Neuronal stem cell (in vitro differentiated cells): Measurements from ENCODE around the gene ADM5. TPM values are rescaled to one million over a fixed set of nuclear protein-coding genes. Genes with fewer than 3 reads are reported as not detected.

ENCODE experiments used
- DNase-seq: peaks from one replicate; pipeline ENCODE4 v3.0.0-alpha.2; 2013; ENCODE audit warnings: low spot score
- H2AFZ ChIP-seq: one replicate; pipeline ENCODE4 v1.6.1; 2013; ENCODE audit warnings: mild to moderate bottlenecking, low read length, inconsistent platforms
- H2AK5ac ChIP-seq: 2 replicates; pipeline ENCODE4 v1.6.1; 2013; ENCODE audit warnings: low read depth, mild to moderate bottlenecking, inconsistent platforms, low read length, moderate library complexity, mixed read lengths
- H2BK120ac ChIP-seq: 2 replicates; pipeline ENCODE4 v1.6.1; 2013; ENCODE audit warnings: low read depth, mild to moderate bottlenecking, inconsistent platforms, low read length, moderate library complexity, mixed read lengths
- H2BK12ac ChIP-seq: one replicate; pipeline ENCODE4 v1.6.1; 2013; ENCODE audit warnings: low read length, inconsistent platforms
- H2BK15ac ChIP-seq: 2 replicates; pipeline ENCODE4 v1.6.1; 2013; ENCODE audit warnings: mild to moderate bottlenecking, low read length, inconsistent platforms, mixed read lengths
- H2BK5ac ChIP-seq: one replicate; pipeline ENCODE4 v1.6.1; 2013; ENCODE audit warnings: inconsistent platforms, mild to moderate bottlenecking, low read length, moderate library complexity
- H3K14ac ChIP-seq: one replicate; pipeline ENCODE4 v1.6.1; 2013; ENCODE audit warnings: low read length, inconsistent platforms
- H3K18ac ChIP-seq: 2 replicates; pipeline ENCODE4 v1.6.1; 2013; ENCODE audit warnings: low read length, inconsistent platforms
- H3K23ac ChIP-seq: 2 replicates; pipeline ENCODE4 v1.6.1; 2013; ENCODE audit warnings: low read depth, mild to moderate bottlenecking, mixed read lengths, low read length, inconsistent platforms; ENCODE audit not compliant: poor library complexity
- H3K27ac ChIP-seq: replicated peaks from 3 replicates; pipeline ENCODE4 v1.5.1; 2013; ENCODE audit warnings: low read length, inconsistent platforms
- H3K27me3 ChIP-seq, 3 experiments: 2 replicates each; pipeline ENCODE4 v1.6.1; 2013; ENCODE audit warnings: low read length in 3 of 3, mild to moderate bottlenecking in 2 of 3, inconsistent platforms in 1 of 3, low read depth in 1 of 3, mixed read lengths in 1 of 3, moderate library complexity in 1 of 3; ENCODE audit not compliant: control insufficient read depth in 3 of 3, insufficient read depth in 3 of 3
- H3K36me3 ChIP-seq, 2 donors: replicated peaks in 1 of 2; 2 replicates each; pipeline ENCODE4 v1.6.1; 2013; ENCODE audit warnings: low read length in 2 of 2; ENCODE audit not compliant: control insufficient read depth in 2 of 2, insufficient read depth in 2 of 2
- H3K4ac ChIP-seq: 2 replicates; pipeline ENCODE4 v1.6.1; 2013; ENCODE audit warnings: inconsistent platforms, mild to moderate bottlenecking, low read length, moderate library complexity
- H3K4me1 ChIP-seq, 2 donors: 1 replicate in 1 of 2; 2 replicates in 1 of 2; pipeline ENCODE4 v1.6.1; 2013; ENCODE audit warnings: low read length in 2 of 2, low read depth in 1 of 2; ENCODE audit not compliant: control insufficient read depth in 2 of 2, insufficient read depth in 1 of 2
- H3K4me2 ChIP-seq: one replicate; pipeline ENCODE4 v1.6.1; 2013; ENCODE audit warnings: mild to moderate bottlenecking, low read length, inconsistent platforms; ENCODE audit not compliant: insufficient read depth, poor library complexity, severe bottlenecking
- H3K4me3 ChIP-seq, 2 donors: 2 replicates each; pipeline ENCODE4 v1.5.1; 2013; ENCODE audit warnings: low read length in 2 of 2, mild to moderate bottlenecking in 2 of 2, inconsistent platforms in 1 of 2, moderate library complexity in 1 of 2
- H3K79me1 ChIP-seq: one replicate; pipeline ENCODE4 v1.6.1; 2013; ENCODE audit warnings: low read depth, mild to moderate bottlenecking, inconsistent platforms, low read length, moderate library complexity
- H3K9ac ChIP-seq: one replicate; pipeline ENCODE4 v1.6.1; 2013; ENCODE audit warnings: mild to moderate bottlenecking, low read depth, low read length, inconsistent platforms; ENCODE audit not compliant: poor library complexity
- H3K9me3 ChIP-seq, 2 donors: replicated peaks in 1 of 2; 2 replicates each; pipeline versions ENCODE3 to v1.6.1; 2013; ENCODE audit warnings: low read length in 2 of 2, mild to moderate bottlenecking in 2 of 2, inconsistent platforms in 1 of 2, low read depth in 1 of 2, mixed read lengths in 1 of 2, moderate library complexity in 1 of 2; ENCODE audit not compliant: control insufficient read depth in 2 of 2, insufficient read depth in 1 of 2
- H4K8ac ChIP-seq: one replicate; pipeline ENCODE4 v1.6.1; 2013; ENCODE audit warnings: low read depth, mild to moderate bottlenecking, inconsistent platforms, low read length, moderate library complexity
- H4K91ac ChIP-seq: one replicate; pipeline ENCODE4 v1.6.1; 2013; ENCODE audit warnings: low read length, low read depth, mild to moderate bottlenecking, inconsistent platforms; ENCODE audit not compliant: poor library complexity
- whole genome bisulfite sequencing, 2 donors: extraction: QIAGEN DNeasy Blood & Tissue Kit; methylation state at CpG; one replicate each; pipeline ENCODE4 v1.1.7; 2013; ENCODE audit warnings: missing lambda C conversion rate in 2 of 2, mixed read lengths in 1 of 2; ENCODE audit not compliant: insufficient read length in 2 of 2, insufficient replicate concordance in 1 of 2; ENCODE audit errors: extremely low coverage in 2 of 2; 5-methylcytosine and 5-hydroxymethylcytosine counted together
- polyA plus RNA-seq, 2 experiments: library from polyadenylated mRNA; stranded (reverse); fragments of 200-250 nt; gene quantifications; one replicate each; pipeline ENCODE4 v1.2.3, GENCODE V29; 2013

Gene ADM5, protein sequence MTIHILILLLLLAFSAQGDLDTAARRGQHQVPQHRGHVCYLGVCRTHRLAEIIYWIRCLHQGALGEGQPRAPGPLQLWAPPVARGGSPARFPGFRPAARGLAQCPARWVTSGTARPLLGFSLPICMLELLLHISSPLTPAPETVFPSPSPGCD
- polyA plus RNA-seq (2013, experiment 1 of 2), result 1.7 TPM
- 2.0 TPM for polyA plus RNA-seq (2013, experiment 2 of 2)

DNA sequence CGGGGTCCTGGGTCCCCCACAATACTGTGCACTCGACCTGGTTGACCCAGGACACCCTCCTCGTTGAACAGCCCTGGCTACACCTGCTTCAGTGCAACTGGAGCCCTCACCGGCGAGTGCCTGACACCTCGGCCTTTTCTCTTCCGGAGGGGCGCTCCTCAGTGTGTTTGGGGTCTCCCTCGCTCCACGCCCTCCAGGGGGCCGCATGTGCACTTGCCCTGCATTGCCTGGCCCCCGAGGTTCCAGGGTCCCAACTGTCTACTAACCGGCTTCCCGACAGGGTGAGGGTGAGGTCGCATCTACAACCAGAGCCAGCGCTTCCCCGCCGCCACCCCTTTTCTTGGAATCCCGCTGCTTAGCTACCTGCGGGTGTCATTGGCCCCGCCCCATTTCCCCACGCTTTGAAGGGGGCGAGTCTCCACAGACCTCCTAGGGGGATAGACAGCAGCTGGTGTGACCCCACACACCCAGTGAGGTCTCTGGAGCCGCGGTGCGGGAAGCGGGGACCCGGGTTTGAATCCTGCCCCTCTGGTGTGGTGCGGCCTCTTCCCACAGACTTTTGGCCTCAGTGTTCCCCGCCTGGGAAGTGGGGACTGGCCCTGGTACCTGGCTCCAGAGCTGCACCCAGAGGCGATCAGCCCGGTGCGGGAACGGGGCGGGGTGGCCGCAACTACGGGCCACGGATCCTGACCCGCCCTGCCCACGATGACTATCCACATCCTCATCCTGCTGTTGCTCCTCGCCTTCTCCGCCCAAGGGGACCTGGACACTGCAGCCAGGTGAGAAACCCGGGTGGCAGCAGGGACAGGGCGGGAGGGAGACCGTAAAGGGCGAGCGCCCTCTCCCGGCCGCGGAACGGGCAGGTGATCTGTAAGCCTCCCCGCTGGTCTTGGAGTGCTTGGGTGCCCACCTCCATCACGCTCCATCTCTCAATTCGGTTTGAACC is at the start of gene ADM5:
ADM5 (plus strand) TSS at position 462 of the 946 bp plus-strand sequence; CDS start at position 706, 244 bp downstream.
- Histone ChIP-seq H3K27me3 (no peaks in the 10 kb centered on the region), H3K4ac (peak within 1 kb of the TSS; percentile 25), H2AK5ac (peak within 1 kb of the TSS; percentile 88), H2BK5ac (peak within 1 kb of the TSS; percentile 91), H3K9ac (peak within 1 kb of the TSS; percentile 96), H3K9me3 (no peaks in the 10 kb centered on the region), H3K14ac (peak within 1 kb of the TSS; percentile 97), H3K27ac (peak within 1 kb of the TSS; percentile 93), H3K4me1 (peaks cover 19 to 21% of the 10 kb centered on the region in 2 donors), H3K4me2 (peak within 1 kb of the TSS; percentile 90), H3K36me3 (peaks cover 32 to 68% of the 10 kb centered on the region in 2 donors), H2AFZ (no peak within 1 kb of the TSS), H4K8ac (no peak within 1 kb of the TSS), H2BK15ac (no peak within 1 kb of the TSS), H4K91ac (no peak within 1 kb of the TSS), H2BK120ac (peak within 1 kb of the TSS; percentile 38), H2BK12ac (peak within 1 kb of the TSS; percentile 63), H3K79me1 (peaks cover 10% of the 10 kb centered on the region), H3K23ac (peak within 1 kb of the TSS; percentile 87), H3K18ac (peak within 1 kb of the TSS; percentile 98), H3K4me3 (peak within 1 kb of the TSS; percentile 55 to 94)
- no peak for DNase-seq
- WGBS, 2 donors, result no CpG with 5 or more reads among the region's 54 CpGs

DNA sequence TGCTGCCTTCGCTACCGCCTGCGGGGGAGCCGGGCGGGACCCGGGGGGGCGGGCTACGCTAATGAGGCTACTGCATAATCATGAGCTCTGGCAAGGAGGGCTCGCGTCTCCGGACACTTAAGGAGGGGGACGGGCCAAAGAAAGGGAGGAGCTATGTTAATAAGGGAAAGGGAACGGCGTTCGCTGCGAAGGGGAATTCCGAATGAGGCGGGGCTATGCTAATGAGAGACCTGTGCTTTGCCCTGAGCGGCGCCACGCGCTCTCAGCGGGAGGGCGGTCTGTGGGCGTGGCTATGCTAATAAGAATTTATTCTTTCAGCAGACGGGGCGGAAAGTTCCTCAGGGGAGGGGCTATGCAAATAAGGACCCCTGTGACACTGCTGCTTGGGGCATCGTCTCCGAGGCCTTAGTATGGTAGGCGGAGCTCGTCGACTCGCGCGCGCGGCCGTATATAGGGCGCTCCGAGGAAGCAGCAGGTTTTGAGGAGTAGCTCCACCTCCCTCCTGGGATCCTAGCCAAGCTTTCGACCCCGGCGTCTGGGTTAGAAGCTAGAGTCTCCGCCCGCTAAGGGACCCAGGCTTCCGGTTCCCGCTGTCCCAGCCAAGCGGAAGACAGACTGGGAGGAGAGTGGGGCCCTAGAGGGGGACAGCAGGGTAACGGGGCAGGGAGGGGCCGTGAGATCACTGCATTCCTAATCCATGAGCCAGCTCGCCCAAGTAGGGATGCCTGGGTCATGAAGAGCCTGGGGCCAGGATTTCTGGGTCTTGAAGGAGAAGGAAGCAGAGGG is 49.1 kb upstream of the ADM5 start, which contains the start of gene RRAS:
RRAS (minus strand) TSS at position 31 of the 786 bp plus-strand sequence. CDS start 45 bp downstream, outside the sequence.
- H3K18ac ChIP-seq, result peak within 1 kb of the TSS; percentile 94
- H3K79me1 ChIP-seq, result peaks cover 16% of the 10 kb centered on the region
- peak; percentile 100 for DNase-seq
- no CpG with 5 or more reads among the region's 51 CpGs for WGBS, 2 donors
- H2AK5ac ChIP-seq, result peak within 1 kb of the TSS; percentile 92
- peak within 1 kb of the TSS; percentile 86 for H3K4ac ChIP-seq
- no peak within 1 kb of the TSS for H4K91ac ChIP-seq
- peak within 1 kb of the TSS; percentile 99 for H2BK5ac ChIP-seq
- peak within 1 kb of the TSS; percentile 98 for H3K27ac ChIP-seq
- peaks cover 8 to 16% of the 10 kb centered on the region in 2 donors for H3K36me3 ChIP-seq
- no peak within 1 kb of the TSS for H2BK12ac ChIP-seq
- H3K9ac ChIP-seq, result no peak within 1 kb of the TSS
- H2AFZ ChIP-seq, result peak within 1 kb of the TSS; percentile 79
- peak within 1 kb of the TSS; percentile 74 to 93 for H3K4me3 ChIP-seq
- no peaks in the 10 kb centered on the region for H3K9me3 ChIP-seq
- peak within 1 kb of the TSS; percentile 94 for H3K4me2 ChIP-seq
- no peak within 1 kb of the TSS for H4K8ac ChIP-seq
- no peak within 1 kb of the TSS for H3K14ac ChIP-seq
- peak within 1 kb of the TSS; percentile 36 for H3K23ac ChIP-seq
- H3K27me3 ChIP-seq, result no peaks in the 10 kb centered on the region
- peak within 1 kb of the TSS; percentile 85 for H2BK120ac ChIP-seq
- H2BK15ac ChIP-seq, result peak within 1 kb of the TSS; percentile 93
- peaks cover 23 to 43% of the 10 kb centered on the region in 2 donors for H3K4me1 ChIP-seq

DNA sequence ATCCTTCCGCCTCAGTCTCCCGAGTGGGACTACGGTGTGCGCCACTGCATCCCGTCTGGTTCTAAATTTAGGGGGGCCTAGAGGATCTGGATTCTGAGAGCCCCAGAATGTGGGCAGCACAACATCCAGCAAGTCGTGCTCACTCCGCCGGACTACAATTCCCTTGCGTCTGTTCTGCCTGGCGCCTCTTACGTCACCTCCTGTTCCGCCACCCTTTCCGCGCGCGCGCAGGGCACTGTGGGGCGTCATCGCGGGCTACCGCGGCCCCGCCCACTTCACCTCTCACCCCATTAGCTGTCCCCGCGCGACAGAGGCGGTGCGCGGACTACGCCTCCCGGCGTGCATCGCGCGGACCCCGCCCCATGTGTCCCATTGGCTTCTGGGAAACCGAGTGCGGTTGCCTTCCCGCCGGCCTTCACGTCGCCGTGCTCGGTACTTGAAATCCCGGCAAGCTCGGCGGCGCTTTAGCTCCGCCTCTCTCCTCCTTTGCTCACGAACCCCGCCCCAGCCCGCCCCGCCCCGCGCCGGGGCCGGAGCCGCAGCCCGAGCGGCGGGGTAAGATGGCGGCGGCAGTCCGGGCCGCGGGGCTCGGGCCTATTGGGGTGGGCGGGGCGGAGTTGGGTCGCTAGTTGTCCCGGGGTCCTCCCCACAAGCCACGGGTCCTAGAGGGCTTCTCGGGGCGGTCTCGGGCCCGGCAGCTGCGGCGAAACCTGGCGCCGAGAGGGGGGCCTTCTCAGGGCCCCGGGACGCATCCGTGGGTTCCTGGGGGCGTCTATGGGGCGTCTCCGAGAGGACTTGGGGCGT is 47.5 kb upstream of the ADM5 start, which contains the start of gene SCAF1:
SCAF1 (plus strand) TSS at position 522 of the 804 bp plus-strand sequence. CDS start 2,818 bp downstream, outside the sequence.
- no peak within 1 kb of the TSS for H4K91ac ChIP-seq
- H3K4ac ChIP-seq, result peak within 1 kb of the TSS; percentile 86
- no peaks in the 10 kb centered on the region for H3K27me3 ChIP-seq
- peak within 1 kb of the TSS; percentile 94 for H3K4me2 ChIP-seq
- H2BK12ac ChIP-seq, result no peak within 1 kb of the TSS
- no CpG with 5 or more reads among the region's 87 CpGs for WGBS, 2 donors
- no peak within 1 kb of the TSS for H3K14ac ChIP-seq
- H3K9me3 ChIP-seq, result no peaks in the 10 kb centered on the region
- H3K18ac ChIP-seq, result peak within 1 kb of the TSS; percentile 97
- H2BK15ac ChIP-seq, result peak within 1 kb of the TSS; percentile 93
- H3K4me3 ChIP-seq, result peak within 1 kb of the TSS; percentile 93 to 100
- no peak within 1 kb of the TSS for H4K8ac ChIP-seq
- H2AFZ ChIP-seq, result peak within 1 kb of the TSS; percentile 74
- peaks cover 29% of the 10 kb centered on the region for H3K79me1 ChIP-seq
- H3K4me1 ChIP-seq, result peaks cover 12 to 31% of the 10 kb centered on the region in 2 donors
- DNase-seq, result peak; percentile 99
- peak within 1 kb of the TSS; percentile 85 for H2BK120ac ChIP-seq
- peak within 1 kb of the TSS; percentile 99 for H2BK5ac ChIP-seq
- peak within 1 kb of the TSS; percentile 98 for H3K9ac ChIP-seq
- peak within 1 kb of the TSS; percentile 98 for H3K27ac ChIP-seq
- H2AK5ac ChIP-seq, result peak within 1 kb of the TSS; percentile 92
- peaks cover 22 to 31% of the 10 kb centered on the region in 2 donors for H3K36me3 ChIP-seq
- H3K23ac ChIP-seq, result no peak within 1 kb of the TSS
